ENCODE measurements around the gene RGS18.
"Not testable (repeated sequence)": the region's sequence is repeated elsewhere in the genome, so short reads cannot be mapped to it uniquely, and the experiment has no call there.

The RGS18 gene

GRCh38 chr1:192167011-192167410 lies 8.7 kb downstream of the RGS18 start:
- DNase-seq (ENCODE audit: low spot score) = no peak

- no peak for DNase-seq (ENCODE audit: low spot score)
Measured at GRCh38 chr1:192167911-192168700, 9.8 kb downstream of the RGS18 start.

- DNase-seq (ENCODE audit: low spot score) = no peak
Measured at GRCh38 chr1:192168964-192169363, 10.7 kb downstream of the RGS18 start.

GRCh38 chr1:192170196-192170984 lies 12.1 kb downstream of the RGS18 start:
- DNase-seq (ENCODE audit: low spot score) = no peak

GRCh38 chr1:192171123-192171522 lies 12.9 kb downstream of the RGS18 start:
- no peak for DNase-seq (ENCODE audit: low spot score)

GRCh38 chr1:192175971-192176370 lies 17.7 kb downstream of the RGS18 start:
- DNase-seq (ENCODE audit: low spot score) = no peak

- no peak for DNase-seq (ENCODE audit: low spot score)
Measured at GRCh38 chr1:192183788-192184187, 25.5 kb downstream of the RGS18 start.

GRCh38 chr1:192186197-192186596 lies 27.9 kb downstream of the RGS18 start:
- no peak for DNase-seq (ENCODE audit: low spot score)

- DNase-seq (ENCODE audit: low spot score) = no peak
Measured at GRCh38 chr1:192190066-192190465, 31.8 kb downstream of the RGS18 start.

GRCh38 chr1:192201303-192201702 lies 43.0 kb downstream of the RGS18 start:
- no peak for DNase-seq (ENCODE audit: low spot score)

GRCh38 chr1:192224396-192224795 lies 66.1 kb downstream of the RGS18 start:
- DNase-seq (ENCODE audit: low spot score) = no peak

- no peak for DNase-seq (ENCODE audit: low spot score)
Measured at GRCh38 chr1:192224846-192225245, 66.6 kb downstream of the RGS18 start.

- DNase-seq (ENCODE audit: low spot score) = no peak
Measured at GRCh38 chr1:192225266-192225665, 67.0 kb downstream of the RGS18 start.

- DNase-seq (ENCODE audit: low spot score) = no peak
Measured at GRCh38 chr1:192225703-192226102, 67.4 kb downstream of the RGS18 start.

- no peak for DNase-seq (ENCODE audit: low spot score)
Measured at GRCh38 chr1:192227330-192227729, 69.1 kb downstream of the RGS18 start.

GRCh38 chr1:192227980-192228379 lies 69.7 kb downstream of the RGS18 start:
- DNase-seq (ENCODE audit: low spot score) = not testable (repeated sequence)

GRCh38 chr1:192232817-192233417 lies 74.7 kb downstream of the RGS18 start:
- DNase-seq (ENCODE audit: low spot score) = no peak

- DNase-seq (ENCODE audit: low spot score) = no peak
Measured at GRCh38 chr1:192235127-192235526, 76.9 kb downstream of the RGS18 start.
